A172 (cell line): Measurements from ENCODE around the gene MBNL2. TPM values are rescaled to one million over a fixed set of nuclear protein-coding genes. Genes with fewer than 3 reads are reported as not detected.

Experiments used
- DNase-seq: peaks from one replicate; pipeline ENCODE4 v3.0.0-alpha.2; 2015; ENCODE audit warnings: low spot score
- total RNA-seq: library from RNA; depleted of rRNA; stranded (reverse); fragments of >200 nt; shearing (Covaris generic); gene quantifications from 2 replicates; pipeline ENCODE4 v1.2.3, GENCODE V29; 2014

MBNL2 gene
- total RNA-seq, 1 experiment from 2014 or later: 204 TPM

GRCh38 chr13:97253581-97254293 is 31.6 kb downstream of the MBNL2 start:
- no peak for DNase-seq

- DNase-seq: peak; percentile 95
Measured at GRCh38 chr13:97254816-97255215, 32.7 kb downstream of the MBNL2 start.

- DNase-seq: no peak
Measured at GRCh38 chr13:97255515-97256021, 33.4 kb downstream of the MBNL2 start.

GRCh38 chr13:97256343-97256783 is 34.2 kb downstream of the MBNL2 start:
- DNase-seq: peak; percentile 98

- DNase-seq: no peak
Measured at GRCh38 chr13:97257228-97257755, 35.2 kb downstream of the MBNL2 start.

GRCh38 chr13:97257800-97258799 is 36.0 kb downstream of the MBNL2 start:
- DNase-seq: peak; percentile 99

GRCh38 chr13:97258801-97259200 is 36.7 kb downstream of the MBNL2 start:
- no peak for DNase-seq

- DNase-seq: no peak
Measured at GRCh38 chr13:97259410-97259797, 37.3 kb downstream of the MBNL2 start.

- peak; percentile 90 for DNase-seq
Measured at GRCh38 chr13:97259798-97260714, 37.9 kb downstream of the MBNL2 start.

GRCh38 chr13:97261254-97262005 is 39.3 kb downstream of the MBNL2 start:
- no peak for DNase-seq

- DNase-seq: no peak
Measured at GRCh38 chr13:97262058-97262457, 39.9 kb downstream of the MBNL2 start.

- no peak for DNase-seq
Measured at GRCh38 chr13:97263160-97263559, 41.0 kb downstream of the MBNL2 start.

- no peak for DNase-seq
Measured at GRCh38 chr13:97264663-97265062, 42.5 kb downstream of the MBNL2 start.

GRCh38 chr13:97266332-97266731 is 44.2 kb downstream of the MBNL2 start:
- peak; percentile 55 for DNase-seq

- no peak for DNase-seq
Measured at GRCh38 chr13:97266772-97267417, 44.8 kb downstream of the MBNL2 start.

GRCh38 chr13:97267418-97268059 is 45.4 kb downstream of the MBNL2 start:
- peak; percentile 49 for DNase-seq

GRCh38 chr13:97268772-97269171 is 46.6 kb downstream of the MBNL2 start:
- DNase-seq: no peak

GRCh38 chr13:97269603-97270002 is 47.5 kb downstream of the MBNL2 start:
- no peak for DNase-seq

GRCh38 chr13:97272526-97272925 is 50.4 kb downstream of the MBNL2 start:
- no peak for DNase-seq
